C4-2B (cell line): Measurements from ENCODE around the gene RNF13.

Experiments
- CTCF ChIP-seq: fragments of 450-650 bp; conservative IDR thresholded peaks from 2 replicates; pipeline ENCODE4 v1.5.1; 2017; ENCODE audit warnings: mild to moderate bottlenecking
- ZFX ChIP-seq: fragments of 450-650 bp; IDR thresholded peaks from 2 replicates; pipeline ENCODE4 v1.6.1; 2017

- TF ChIP-seq ZFX (no peak), CTCF (no peak)
Observed at GRCh38 chr3:149933858-149934257, 120.8 kb downstream of the RNF13 start.
